8988T (cell line): ENCODE measurements around the gene SP100.
"Not testable (repeated sequence)": the region's sequence is repeated elsewhere in the genome, so short reads cannot be mapped to it uniquely, and the experiment has no call there.

Source experiments
- DNase-seq: peaks from one replicate; pipeline ENCODE4 v3.0.0; 2011

SP100 gene

GRCh38 chr2:230472621-230473018 is 56.6 kb downstream of the SP100 start:
- no peak for DNase-seq

- DNase-seq = no peak
Observed at GRCh38 chr2:230473378-230473777, 57.4 kb downstream of the SP100 start.

GRCh38 chr2:230475143-230475542 is 59.1 kb downstream of the SP100 start:
- DNase-seq = no peak

- no peak for DNase-seq
Observed at GRCh38 chr2:230485801-230486341, 69.9 kb downstream of the SP100 start.

GRCh38 chr2:230491219-230491618 is 75.2 kb downstream of the SP100 start:
- DNase-seq = not testable (repeated sequence)

- no peak for DNase-seq
Observed at GRCh38 chr2:230492107-230492506, 76.1 kb downstream of the SP100 start.

GRCh38 chr2:230494980-230495379 is 79.0 kb downstream of the SP100 start:
- DNase-seq = no peak

- DNase-seq = no peak
Observed at GRCh38 chr2:230496891-230497290, 80.9 kb downstream of the SP100 start.

- no peak for DNase-seq
Observed at GRCh38 chr2:230498506-230499107, 82.6 kb downstream of the SP100 start.

GRCh38 chr2:230502593-230502992 is 86.6 kb downstream of the SP100 start:
- DNase-seq = no peak

- no peak for DNase-seq
Observed at GRCh38 chr2:230503798-230504197, 87.8 kb downstream of the SP100 start.

- DNase-seq = no peak
Observed at GRCh38 chr2:230505162-230505561, 89.2 kb downstream of the SP100 start.

- no peak for DNase-seq
Observed at GRCh38 chr2:230512955-230513748, 97.2 kb downstream of the SP100 start.

- no peak for DNase-seq
Observed at GRCh38 chr2:230520061-230520874, 104.3 kb downstream of the SP100 start.

GRCh38 chr2:230520875-230521155 is 104.8 kb downstream of the SP100 start:
- DNase-seq = no peak

GRCh38 chr2:230521386-230521785 is 105.4 kb downstream of the SP100 start:
- no peak for DNase-seq

GRCh38 chr2:230525682-230526081 is 109.7 kb downstream of the SP100 start:
- no peak for DNase-seq

GRCh38 chr2:230537531-230537976 is 121.6 kb downstream of the SP100 start:
- no peak for DNase-seq

- DNase-seq = no peak
Observed at GRCh38 chr2:230540332-230540731, 124.3 kb downstream of the SP100 start.

GRCh38 chr2:230541934-230542380 is 126.0 kb downstream of the SP100 start:
- DNase-seq = no peak

- DNase-seq = no peak
Observed at GRCh38 chr2:230542751-230543150, 126.8 kb downstream of the SP100 start.

GRCh38 chr2:230552181-230552580 is 136.2 kb downstream of the SP100 start:
- no peak for DNase-seq

GRCh38 chr2:230557065-230557464 is 141.1 kb downstream of the SP100 start:
- no peak for DNase-seq
